ENCODE results near the gene KIR3DL3.
"Not testable (repeated sequence)": the region's sequence is repeated elsewhere in the genome, so short reads cannot be mapped to it uniquely, and the experiment has no call there.

Gene KIR3DL3

DNA sequence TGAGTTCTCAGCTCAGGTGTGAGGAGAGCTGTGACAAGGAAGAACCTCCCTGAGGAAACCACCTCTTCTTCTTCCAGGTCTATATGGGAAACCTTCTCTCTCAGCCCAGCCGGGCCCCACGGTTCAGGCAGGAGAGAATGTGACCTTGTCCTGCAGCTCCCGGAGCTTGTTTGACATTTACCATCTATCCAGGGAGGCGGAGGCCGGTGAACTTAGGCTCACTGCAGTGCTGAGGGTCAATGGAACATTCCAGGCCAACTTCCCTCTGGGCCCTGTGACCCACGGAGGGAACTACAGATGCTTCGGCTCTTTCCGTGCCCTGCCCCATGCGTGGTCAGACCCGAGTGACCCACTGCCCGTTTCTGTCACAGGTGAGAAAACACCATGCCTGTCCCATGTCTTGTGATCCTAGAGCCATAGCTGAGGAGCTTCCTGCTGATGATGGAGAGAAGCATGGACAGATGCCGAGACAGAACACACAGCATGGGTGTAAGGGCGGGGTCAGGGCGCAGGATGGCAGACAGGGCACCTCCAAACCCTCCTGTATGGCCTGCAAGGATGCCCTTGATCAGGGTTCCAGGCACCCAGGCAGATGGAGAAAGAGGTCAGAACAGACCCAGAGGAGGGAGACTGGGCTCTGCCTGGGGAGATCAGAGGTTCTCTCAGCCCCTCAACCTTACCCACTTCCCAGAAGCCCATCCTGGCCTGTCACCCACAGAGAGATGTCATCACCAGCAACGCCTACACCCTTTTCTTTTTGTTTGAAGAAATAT, 5.4 kb downstream of the KIR3DL3 start:
- no peak for DNase-seq (ENCODE audit: low read depth in 2 of 2, low spot score in 1 of 2)

- DNase-seq (ENCODE audit: low read depth in 2 of 2, low spot score in 1 of 2), result no peak
These were observed 6.9 kb downstream of the KIR3DL3 start for GRCh38 chr19:54731191-54731590.

DNA sequence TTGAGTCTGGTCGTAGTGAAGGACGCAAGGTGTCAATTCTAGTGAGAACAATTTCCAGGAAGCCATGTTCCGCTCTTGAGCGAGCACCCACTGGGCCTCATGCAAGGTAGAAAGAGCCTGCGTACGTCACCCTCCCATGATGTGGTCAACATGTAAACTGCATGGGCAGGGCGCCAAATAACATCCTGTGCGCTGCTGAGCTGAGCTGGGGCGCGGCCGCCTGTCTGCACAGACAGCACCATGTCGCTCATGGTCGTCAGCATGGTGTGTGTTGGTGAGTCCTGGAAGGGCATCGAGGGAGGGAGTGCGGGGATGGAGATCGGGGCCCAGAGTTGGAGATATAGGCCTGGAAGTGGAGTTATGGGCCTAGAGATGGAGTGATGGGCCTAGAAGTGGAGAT, 14.1 kb downstream of the KIR3DL3 start, which contains the start of gene KIR2DL3:
Gene KIR2DL3 (plus strand): TSS at position 208 of the 400 bp plus-strand sequence. CDS start 33 bp downstream, at position 241.
- DNase-seq (ENCODE audit: low read depth in 2 of 2, low spot score in 1 of 2), result not testable (repeated sequence)

- DNase-seq (ENCODE audit: low read depth in 2 of 2, low spot score in 1 of 2), result no peak
These were observed 14.5 kb downstream of the KIR3DL3 start for GRCh38 chr19:54738715-54739114.

- no peak for DNase-seq (ENCODE audit: low read depth in 2 of 2, low spot score in 1 of 2)
These were observed 15.6 kb downstream of the KIR3DL3 start for GRCh38 chr19:54739587-54740497.

DNA sequence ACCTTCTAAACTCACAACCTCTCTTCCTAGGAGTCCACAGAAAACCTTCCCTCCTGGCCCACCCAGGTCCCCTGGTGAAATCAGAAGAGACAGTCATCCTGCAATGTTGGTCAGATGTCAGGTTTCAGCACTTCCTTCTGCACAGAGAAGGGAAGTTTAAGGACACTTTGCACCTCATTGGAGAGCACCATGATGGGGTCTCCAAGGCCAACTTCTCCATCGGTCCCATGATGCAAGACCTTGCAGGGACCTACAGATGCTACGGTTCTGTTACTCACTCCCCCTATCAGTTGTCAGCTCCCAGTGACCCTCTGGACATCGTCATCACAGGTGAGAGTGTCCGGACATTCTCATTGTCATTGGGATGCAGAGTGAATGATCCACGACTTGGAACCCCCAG, 17.7 kb downstream of the KIR3DL3 start:
- DNase-seq (ENCODE audit: low read depth in 2 of 2, low spot score in 1 of 2), result not testable (repeated sequence)

DNA sequence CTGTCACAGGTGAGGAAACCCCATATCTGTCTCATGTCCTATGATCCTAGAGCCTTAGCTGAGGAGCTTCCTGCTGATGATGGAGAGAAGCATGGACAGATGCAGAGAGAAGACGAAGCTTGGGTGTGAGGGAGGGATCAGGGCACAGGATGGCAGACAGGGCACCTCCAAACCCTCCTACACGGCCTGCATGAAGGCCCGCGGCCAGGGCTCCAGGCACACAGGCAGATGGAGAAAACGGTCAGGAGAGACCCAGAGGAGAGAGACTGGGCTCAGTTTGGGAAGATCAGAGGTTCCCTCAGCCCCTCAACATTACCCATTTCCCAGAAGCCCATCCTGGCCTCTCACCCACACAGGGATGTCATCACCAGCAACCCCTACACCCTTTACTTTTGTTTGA, 19.8 kb downstream of the KIR3DL3 start:
- DNase-seq (ENCODE audit: low read depth in 2 of 2, low spot score in 1 of 2), result not testable (repeated sequence)

GRCh38 chr19:54747614-54748322, 23.5 kb downstream of the KIR3DL3 start:
- not testable (repeated sequence) for DNase-seq (ENCODE audit: low read depth in 2 of 2, low spot score in 1 of 2)

GRCh38 chr19:54750276-54750675, 26.0 kb downstream of the KIR3DL3 start:
- DNase-seq (ENCODE audit: low read depth in 2 of 2, low spot score in 1 of 2), result not testable (repeated sequence)

DNA sequence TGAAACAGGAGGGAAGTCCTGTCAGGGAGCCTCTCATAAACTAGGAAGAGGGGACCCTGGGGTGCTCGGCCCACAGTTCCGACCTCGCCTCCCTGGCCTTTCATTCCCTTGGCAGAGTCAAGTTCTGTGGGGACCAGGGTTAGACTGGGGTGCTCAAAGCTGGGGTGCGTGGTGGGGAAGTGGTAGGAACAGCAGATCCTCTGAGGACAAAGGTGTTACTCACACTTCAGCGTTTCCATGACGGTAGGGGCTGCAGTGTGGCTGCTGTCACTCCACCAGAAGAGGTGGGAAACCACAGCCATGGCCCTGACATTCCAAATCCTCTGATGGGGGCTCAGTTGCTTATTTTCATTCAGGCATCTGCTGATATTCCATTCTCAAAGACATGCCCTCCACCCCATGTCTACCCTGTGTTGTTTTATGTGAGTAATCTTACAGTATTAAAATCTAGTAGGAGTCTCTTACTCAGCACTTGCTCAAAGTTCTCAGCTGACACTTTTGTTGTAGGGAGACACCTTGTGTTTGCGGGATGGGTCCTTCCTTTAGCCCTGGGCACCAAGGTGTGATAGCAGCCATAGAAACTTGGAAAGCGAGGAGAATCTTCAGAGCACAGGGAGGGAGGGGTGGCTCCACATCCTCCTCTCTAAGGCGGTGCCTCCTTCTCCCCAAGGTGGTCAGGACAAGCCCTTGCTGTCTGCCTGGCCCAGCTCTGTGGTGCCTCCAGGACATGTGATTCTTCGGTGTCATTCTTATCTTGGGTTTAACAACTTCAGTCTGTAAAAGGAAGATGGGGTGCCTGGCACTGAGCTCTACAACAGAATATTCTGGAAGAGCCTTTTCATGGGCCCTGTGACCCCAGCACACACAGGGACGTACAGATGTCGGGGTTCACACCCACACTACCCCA, 32.2 kb downstream of the KIR3DL3 start:
- DNase-seq (ENCODE audit: low read depth in 2 of 2, low spot score in 1 of 2), result peak; percentile 5 to 15

DNA sequence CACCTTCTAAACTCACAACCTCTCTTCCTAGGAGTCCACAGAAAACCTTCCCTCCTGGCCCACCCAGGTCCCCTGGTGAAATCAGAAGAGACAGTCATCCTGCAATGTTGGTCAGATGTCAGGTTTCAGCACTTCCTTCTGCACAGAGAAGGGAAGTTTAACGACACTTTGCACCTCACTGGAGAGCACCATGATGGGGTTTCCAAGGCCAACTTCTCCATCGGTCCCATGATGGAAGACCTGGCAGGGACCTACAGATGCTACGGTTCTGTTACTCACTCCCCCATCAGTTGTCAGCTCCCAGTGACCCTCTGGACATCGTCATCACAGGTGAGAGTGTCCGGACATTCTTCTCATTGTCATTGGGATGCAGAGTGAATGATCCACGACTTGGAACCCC, 34.3 kb downstream of the KIR3DL3 start:
- DNase-seq (ENCODE audit: low read depth in 2 of 2, low spot score in 1 of 2), result not testable (repeated sequence)

GRCh38 chr19:54764219-54764618, 40.0 kb downstream of the KIR3DL3 start:
- DNase-seq (ENCODE audit: low read depth in 2 of 2, low spot score in 1 of 2), result not testable (repeated sequence)

DNA sequence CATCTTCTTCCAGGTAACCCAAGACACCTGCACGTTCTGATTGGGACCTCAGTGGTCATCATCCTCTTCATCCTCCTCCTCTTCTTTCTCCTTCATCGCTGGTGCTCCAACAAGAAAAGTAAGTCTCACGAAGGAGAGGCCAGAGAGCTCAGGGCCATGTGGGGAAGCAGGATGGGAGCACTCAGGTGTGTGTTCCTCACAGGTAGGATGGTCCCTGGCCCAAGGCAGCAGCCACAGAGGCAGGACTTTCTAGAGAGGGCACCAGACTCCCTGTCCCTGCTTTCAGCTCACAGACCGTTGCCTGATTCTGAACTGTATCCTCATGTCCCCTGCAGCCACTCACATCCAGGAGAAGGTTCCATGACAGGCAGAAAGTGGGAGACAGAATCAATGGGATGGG, 42.2 kb downstream of the KIR3DL3 start:
- DNase-seq (ENCODE audit: low read depth in 2 of 2, low spot score in 1 of 2), result not testable (repeated sequence)

GRCh38 chr19:54769646-54770045, 45.4 kb downstream of the KIR3DL3 start, which contains the start of gene KIR2DL1:
Gene KIR2DL1 (plus strand): TSS chr19:54769793. CDS start chr19:54769851, 58 bp downstream.
- DNase-seq (ENCODE audit: low read depth in 2 of 2, low spot score in 1 of 2), result not testable (repeated sequence)

- DNase-seq (ENCODE audit: low read depth in 2 of 2, low spot score in 1 of 2), result not testable (repeated sequence)
These were observed 46.3 kb downstream of the KIR3DL3 start for GRCh38 chr19:54770511-54770910.

DNA sequence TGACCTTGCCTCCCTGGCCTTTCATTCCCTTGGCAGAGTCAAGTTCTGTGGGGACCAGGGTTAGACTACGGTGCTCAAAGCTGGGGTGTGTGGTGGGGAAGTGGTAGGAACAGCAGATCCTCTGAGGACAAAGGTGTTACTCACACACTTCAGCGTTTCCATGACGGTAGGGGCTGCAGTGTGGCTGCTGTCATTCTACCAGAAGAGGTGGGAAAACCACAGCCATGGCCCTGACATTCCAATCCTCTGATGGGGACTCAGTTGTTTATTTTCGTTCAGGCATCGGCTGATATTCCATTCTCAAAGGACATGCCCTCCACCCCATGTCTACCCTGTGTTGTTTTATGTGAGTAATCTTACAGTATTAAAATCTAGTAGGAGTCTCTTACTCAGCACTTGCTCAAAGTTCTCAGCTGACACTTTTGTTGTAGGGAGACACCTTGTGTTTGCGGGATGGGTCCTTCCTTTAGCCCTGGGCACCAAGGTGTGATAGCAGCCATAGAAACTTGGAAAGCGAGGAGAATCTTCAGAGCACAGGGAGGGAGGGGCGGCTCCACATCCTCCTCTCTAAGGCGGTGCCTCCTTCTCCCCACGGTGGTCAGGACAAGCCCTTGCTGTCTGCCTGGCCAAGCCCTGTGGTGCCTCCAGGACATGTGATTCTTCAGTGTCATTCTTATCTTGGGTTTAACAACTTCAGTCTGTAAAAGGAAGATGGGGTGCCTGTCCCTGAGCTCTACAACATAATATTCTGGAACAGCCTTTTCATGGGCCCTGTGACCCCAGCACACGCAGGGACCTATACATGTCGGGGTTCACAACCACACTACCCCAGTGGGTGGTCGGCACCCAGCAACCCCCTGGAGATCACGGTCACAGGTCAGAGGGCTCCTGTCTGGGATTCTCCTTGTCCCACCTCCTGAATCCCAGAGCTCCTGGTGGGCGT, 47.0 kb downstream of the KIR3DL3 start:
- DNase-seq (ENCODE audit: low read depth in 2 of 2, low spot score in 1 of 2), result not testable (repeated sequence)

DNA sequence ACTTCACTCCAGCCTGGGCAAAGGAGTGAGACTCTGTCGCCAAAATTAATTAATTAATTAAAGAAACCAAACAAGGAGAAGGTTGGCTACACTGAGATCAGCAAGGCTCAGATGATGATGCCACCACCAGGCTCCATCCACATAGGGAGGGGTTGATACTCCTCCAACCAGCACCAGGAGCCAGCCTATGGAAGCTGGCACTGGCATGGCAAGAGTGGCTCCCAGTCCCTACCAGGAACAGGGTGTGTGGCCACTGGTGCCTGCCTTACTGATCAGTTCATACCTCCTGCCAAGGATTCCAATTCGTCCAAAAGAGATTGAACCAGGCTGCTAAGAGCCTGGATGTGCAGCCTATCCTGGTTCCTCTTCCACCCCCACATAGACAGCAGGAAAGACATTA, 48.4 kb downstream of the KIR3DL3 start:
- not testable (repeated sequence) for DNase-seq (ENCODE audit: low read depth in 2 of 2, low spot score in 1 of 2)

DNA sequence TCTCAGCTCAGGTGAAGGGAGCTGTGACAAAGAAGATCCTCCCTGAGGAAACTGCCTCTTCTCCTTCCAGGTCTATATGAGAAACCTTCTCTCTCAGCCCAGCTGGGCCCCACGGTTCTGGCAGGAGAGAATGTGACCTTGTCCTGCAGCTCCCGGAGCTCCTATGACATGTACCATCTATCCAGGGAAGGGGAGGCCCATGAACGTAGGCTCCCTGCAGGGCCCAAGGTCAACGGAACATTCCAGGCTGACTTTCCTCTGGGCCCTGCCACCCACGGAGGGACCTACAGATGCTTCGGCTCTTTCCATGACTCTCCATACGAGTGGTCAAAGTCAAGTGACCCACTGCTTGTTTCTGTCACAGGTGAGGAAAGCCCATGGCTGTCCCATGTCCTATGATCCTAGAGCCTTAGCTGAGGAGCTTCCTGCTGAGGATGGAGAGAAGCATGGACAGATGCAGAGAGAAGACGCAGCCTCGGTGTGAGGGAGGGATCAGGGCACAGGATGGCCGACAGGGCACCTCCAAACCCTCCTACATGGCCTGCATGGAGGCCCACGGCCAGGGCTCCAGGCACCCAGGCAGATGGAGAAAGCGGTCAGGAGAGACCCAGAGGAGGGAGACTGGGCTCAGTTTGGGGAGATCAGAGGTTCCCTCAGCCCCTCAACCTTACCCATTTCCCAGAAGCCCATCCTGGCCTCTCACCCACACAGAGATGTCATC, 51.0 kb downstream of the KIR3DL3 start:
- DNase-seq (ENCODE audit: low read depth in 2 of 2, low spot score in 1 of 2), result not testable (repeated sequence)
